ENCODE data around the gene SYNC. TPM values are rescaled to one million over a fixed set of nuclear protein-coding genes. Genes with fewer than 3 reads are reported as not detected.
A peak's percentile ranks its signal among the peaks of the same experiment; 100 is the strongest.

The SYNC gene
- total and polyA plus RNA-seq, 2 experiments from 2014 or later, result not detected

- TF ChIP-seq ZNF114 (CRISPR knock-in tag; IDR thresholded peaks at IDR 0.05), result no peak
- TF ChIP-seq, protein P1, sequence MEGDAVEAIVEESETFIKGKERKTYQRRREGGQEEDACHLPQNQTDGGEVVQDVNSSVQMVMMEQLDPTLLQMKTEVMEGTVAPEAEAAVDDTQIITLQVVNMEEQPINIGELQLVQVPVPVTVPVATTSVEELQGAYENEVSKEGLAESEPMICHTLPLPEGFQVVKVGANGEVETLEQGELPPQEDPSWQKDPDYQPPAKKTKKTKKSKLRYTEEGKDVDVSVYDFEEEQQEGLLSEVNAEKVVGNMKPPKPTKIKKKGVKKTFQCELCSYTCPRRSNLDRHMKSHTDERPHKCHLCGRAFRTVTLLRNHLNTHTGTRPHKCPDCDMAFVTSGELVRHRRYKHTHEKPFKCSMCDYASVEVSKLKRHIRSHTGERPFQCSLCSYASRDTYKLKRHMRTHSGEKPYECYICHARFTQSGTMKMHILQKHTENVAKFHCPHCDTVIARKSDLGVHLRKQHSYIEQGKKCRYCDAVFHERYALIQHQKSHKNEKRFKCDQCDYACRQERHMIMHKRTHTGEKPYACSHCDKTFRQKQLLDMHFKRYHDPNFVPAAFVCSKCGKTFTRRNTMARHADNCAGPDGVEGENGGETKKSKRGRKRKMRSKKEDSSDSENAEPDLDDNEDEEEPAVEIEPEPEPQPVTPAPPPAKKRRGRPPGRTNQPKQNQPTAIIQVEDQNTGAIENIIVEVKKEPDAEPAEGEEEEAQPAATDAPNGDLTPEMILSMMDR (conservative IDR thresholded peaks at IDR 0.05; ENCODE audit: low read depth in 2 of 2), result no peak
- TF ChIP-seq ZNF331 (CRISPR knock-in tag; IDR thresholded peaks at IDR 0.05; ENCODE audit: low read depth), result no peak
These were observed 31.2 kb upstream of the SYNC start (continued) for GRCh38 chr1:32733582-32734321.

- no peak for TF ChIP-seq POLR2AphosphoS5 (IDR thresholded peaks at IDR 0.05; ENCODE audit: low read depth)
- H3F3A ChIP-seq (replicated peaks; ENCODE audit: low read depth), result 0 out of 2 replicates have a peak, but pooled peaks cover 9% of the 10 kb centered on the region
- H3K4me1 ChIP-seq (ENCODE audit: insufficient read depth), result peaks cover 11% of the 10 kb centered on the region; the same call in 1 of the 2 replicates
- ATAC-seq (peak; percentile 17), DNase-seq (ENCODE audit: low spot score) (peak; percentile 13)
- Mint-ChIP-seq H3K27me3 (ENCODE audit: insufficient read depth, low read depth, poor library complexity) (peaks cover 18% of the 10 kb centered on the region), H3K4me1 (peaks cover 21% of the 10 kb centered on the region), H3K4me3 (no peak overlapping the region), H3K9me3 (no peaks in the 10 kb centered on the region), H3K36me3 (ENCODE audit: low read depth) (no peaks in the 10 kb centered on the region), H3K27ac (no peak overlapping the region)
- no peak overlapping the region for H3K4me2 ChIP-seq
- H3K79me2 ChIP-seq (replicated peaks; ENCODE audit: insufficient read depth), result no peaks in the 10 kb centered on the region
- H2AFZ ChIP-seq, result no peak overlapping the region
- no peaks in the 10 kb centered on the region for H4K20me1 ChIP-seq (replicated peaks; ENCODE audit: insufficient read depth)
- no peaks in the 10 kb centered on the region for H3K27me3 ChIP-seq (ENCODE audit: insufficient read depth)
- H3K36me3 ChIP-seq (ENCODE audit: insufficient read depth), result no peaks in the 10 kb centered on the region
- H3K9me2 ChIP-seq (ENCODE audit: insufficient read depth), result no peaks in the 10 kb centered on the region; the same call in 1 of the 2 replicates
- H3K27ac ChIP-seq (ENCODE audit: low read depth), result no peak overlapping the region
- H3K4me3 ChIP-seq, result no peak overlapping the region
These were observed 26.9 kb upstream of the SYNC start for GRCh38 chr1:32729254-32730046.

- no peak for DNase-seq (ENCODE audit: low spot score)
- H3K27me3 ChIP-seq (ENCODE audit: insufficient read depth), result no peaks in the 10 kb centered on the region
- Mint-ChIP-seq H3K36me3 (ENCODE audit: low read depth) (no peaks in the 10 kb centered on the region), H3K4me3 (no peak overlapping the region), H3K27me3 (ENCODE audit: insufficient read depth, low read depth, poor library complexity) (peaks cover 14% of the 10 kb centered on the region), H3K27ac (no peak overlapping the region), H3K4me1 (peaks cover 21% of the 10 kb centered on the region), H3K9me3 (no peaks in the 10 kb centered on the region)
- H3K9me2 ChIP-seq (ENCODE audit: insufficient read depth), result no peaks in the 10 kb centered on the region; the same call in 1 of the 2 replicates
- H3K79me2 ChIP-seq (replicated peaks; ENCODE audit: insufficient read depth), result no peaks in the 10 kb centered on the region
- no peak overlapping the region for H3K4me2 ChIP-seq
- no peaks in the 10 kb centered on the region for H4K20me1 ChIP-seq (replicated peaks; ENCODE audit: insufficient read depth)
- H3K4me3 ChIP-seq, result no peak overlapping the region
- no peak overlapping the region for H3K27ac ChIP-seq (ENCODE audit: low read depth)
- H3K4me1 ChIP-seq (ENCODE audit: insufficient read depth), result peaks cover 13% of the 10 kb centered on the region; the same call in 1 of the 2 replicates
- no peak for ATAC-seq
- no peak overlapping the region for H2AFZ ChIP-seq
- H3F3A ChIP-seq (replicated peaks; ENCODE audit: low read depth), result 0 out of 2 replicates have a peak, but pooled peaks cover 4% of the 10 kb centered on the region
- H3K36me3 ChIP-seq (ENCODE audit: insufficient read depth), result no peaks in the 10 kb centered on the region
- TF ChIP-seq CREB1 (CRISPR knock-in tag; IDR thresholded peaks at IDR 0.05; ENCODE audit: low read depth) (no peak), JUNB (IDR thresholded peaks at IDR 0.05; ENCODE audit: unreplicated experiment) (no peak), ZNF114 (CRISPR knock-in tag; IDR thresholded peaks at IDR 0.05) (no peak), EZH2phosphoT487 (IDR thresholded peaks at IDR 0.05; ENCODE audit: unreplicated experiment) (no peak), REST (IDR thresholded peaks at IDR 0.05; ENCODE audit: unreplicated experiment) (no peak), POLR2AphosphoS5 (IDR thresholded peaks at IDR 0.05; ENCODE audit: low read depth) (no peak), ZNF331 (CRISPR knock-in tag; IDR thresholded peaks at IDR 0.05; ENCODE audit: low read depth) (no peak), NANOG (IDR thresholded peaks at IDR 0.05; ENCODE audit: borderline replicate concordance) (no peak), STAT1 (IDR thresholded peaks at IDR 0.05; ENCODE audit: unreplicated experiment) (no peak)
- TF ChIP-seq, protein P1 (conservative IDR thresholded peaks at IDR 0.05; ENCODE audit: low read depth in 2 of 2), result no peak
These were observed 26.0 kb upstream of the SYNC start for GRCh38 chr1:32728413-32729077.
